Measurements from ENCODE around the gene CCT3.

- TF ChIP-seq CTCF (IDR thresholded peaks at IDR 0.05; ENCODE audit: insufficient read depth, low read length) (no peak), REST (IDR thresholded peaks at IDR 0.05; ENCODE audit: insufficient replicate concordance, low read depth) (no peak), POLR2AphosphoS5 (IDR thresholded peaks at IDR 0.05; ENCODE audit: low read depth) (no peak), GABPA (IDR thresholded peaks at IDR 0.05; ENCODE audit: low read depth) (no peak)
Measured at GRCh38 chr1:156283521-156283920, 54.6 kb downstream of the CCT3 start.

Data from HL-60 (cell line).